Progenitor cell of endocrine pancreas (in vitro differentiated cells): ENCODE results near the gene HOOK2. TPM values are rescaled to one million over a fixed set of nuclear protein-coding genes. Genes with fewer than 3 reads are reported as not detected.
"Not testable (repeated sequence)": the region's sequence is repeated elsewhere in the genome, so short reads cannot be mapped to it uniquely, and the experiment has no call there.

Source experiments
- DNase-seq: peaks from one replicate; pipeline ENCODE4 v3.0.0; 2021; ENCODE audit warnings: low spot score; ENCODE audit not compliant: unreplicated experiment
- H3K27ac Mint-ChIP-seq: 2 replicates; pipeline ENCODE4 v1.8.0; 2021; ENCODE audit warnings: mild to moderate bottlenecking, moderate library complexity, mixed read lengths
- H3K27me3 Mint-ChIP-seq: 2 replicates; pipeline ENCODE4 v1.8.0; 2021; ENCODE audit warnings: mixed read lengths
- H3K36me3 Mint-ChIP-seq: 2 replicates; pipeline ENCODE4 v1.8.0; 2022; ENCODE audit warnings: mixed read lengths; ENCODE audit not compliant: insufficient read depth
- H3K4me1 Mint-ChIP-seq: 2 replicates; pipeline ENCODE4 v1.8.0; 2021; ENCODE audit warnings: low read depth, mixed read lengths
- H3K4me3 Mint-ChIP-seq: 2 replicates; pipeline ENCODE4 v1.8.0; 2021; ENCODE audit warnings: low read depth, mild to moderate bottlenecking, moderate library complexity, mixed read lengths
- H3K9me3 Mint-ChIP-seq: 2 replicates; pipeline ENCODE4 v1.8.0; 2021; ENCODE audit warnings: low read depth, mixed read lengths
- CTCF ChIP-seq: fragments of 200-600 bp; sonication (generic); IDR thresholded peaks from one replicate; pipeline ENCODE4 v1.5.0; 2021; ENCODE audit warnings: antibody characterized with exemption, mild to moderate bottlenecking; ENCODE audit not compliant: unreplicated experiment
- total RNA-seq: library from RNA; stranded (reverse); gene quantifications from 2 replicates; pipeline ENCODE4 v1.2.1, GENCODE V29; 2021

Gene HOOK2
- total RNA-seq, 1 donor from 2014 or later = 115 TPM

- Mint-ChIP-seq H3K27ac (no peak overlapping the region), H3K4me3 (peak overlapping the region; percentile 92)
Observed at GRCh38 chr19:12799742-12800465, 24.6 kb upstream of the HOOK2 start.

GRCh38 chr19:12797607-12798006, 22.3 kb upstream of the HOOK2 start:
- peaks cover 17% of the 10 kb centered on the region for H3K4me1 Mint-ChIP-seq
- not testable (repeated sequence) for H3K9me3 Mint-ChIP-seq, H3K36me3 Mint-ChIP-seq, DNase-seq, H3K27ac Mint-ChIP-seq, H3K27me3 Mint-ChIP-seq, H3K4me3 Mint-ChIP-seq

More at GRCh38 chr19:12799742-12800465, 24.6 kb upstream of the HOOK2 start:
- Mint-ChIP-seq H3K9me3 (no peaks in the 10 kb centered on the region), H3K36me3 (peaks cover 6% of the 10 kb centered on the region), H3K27me3 (peaks cover 3% of the 10 kb centered on the region), H3K4me1 (peaks cover 14% of the 10 kb centered on the region)
- no peak for TF ChIP-seq CTCF
- no peak for DNase-seq

GRCh38 chr19:12797141-12797587, 21.8 kb upstream of the HOOK2 start:
- no peak overlapping the region for H3K27ac Mint-ChIP-seq
- H3K4me3 Mint-ChIP-seq = no peak overlapping the region
- H3K9me3 Mint-ChIP-seq = no peaks in the 10 kb centered on the region
- H3K4me1 Mint-ChIP-seq = peaks cover 13% of the 10 kb centered on the region
- peaks cover 2% of the 10 kb centered on the region for H3K27me3 Mint-ChIP-seq
- peaks cover 6% of the 10 kb centered on the region for H3K36me3 Mint-ChIP-seq
- DNase-seq = no peak
- no peak for TF ChIP-seq CTCF

GRCh38 chr19:12796146-12797071, 21.1 kb upstream of the HOOK2 start:
- Mint-ChIP-seq H3K27me3 (peaks cover 2% of the 10 kb centered on the region), H3K36me3 (peaks cover 6% of the 10 kb centered on the region), H3K27ac (no peak overlapping the region), H3K4me3 (peak overlapping the region; percentile 4), H3K4me1 (peaks cover 14% of the 10 kb centered on the region), H3K9me3 (no peaks in the 10 kb centered on the region)
- TF ChIP-seq CTCF = peak; percentile 91
- peak; percentile 63 for DNase-seq

GRCh38 chr19:12794971-12795381, 19.6 kb upstream of the HOOK2 start:
- Mint-ChIP-seq H3K9me3 (no peaks in the 10 kb centered on the region), H3K27me3 (peaks cover 11% of the 10 kb centered on the region), H3K4me1 (peaks cover 15% of the 10 kb centered on the region), H3K4me3 (no peak overlapping the region), H3K36me3 (peaks cover 6% of the 10 kb centered on the region), H3K27ac (no peak overlapping the region)
- DNase-seq = no peak
- TF ChIP-seq CTCF = no peak
